Fibroblast of villous mesenchyme (primary cell): ENCODE data around the gene KSR2. TPM values are rescaled to one million over a fixed set of nuclear protein-coding genes. Genes with fewer than 3 reads are reported as not detected.

Experiments
- DNase-seq: peaks from one replicate; pipeline ENCODE4 v3.0.0-alpha.2; 2010; ENCODE audit warnings: low read depth
- H3K4me3 ChIP-seq: 2 replicates; pipeline ENCODE4 v1.5.1; 2011; ENCODE audit warnings: low read depth, mild to moderate bottlenecking, low read length
- total RNA-seq: library from RNA; depleted of rRNA; stranded (reverse); fragments of >200 nt; gene quantifications from 2 replicates; pipeline ENCODE4 v1.2.3, GENCODE V29; 2012
- TF ChIP-seq, protein P1 (sequence below): IDR thresholded peaks from 2 replicates; pipeline ENCODE4 v1.5.1; 2012; ENCODE audit warnings: low read depth, mild to moderate bottlenecking, low read length; ENCODE audit not compliant: insufficient read depth

KSR2 gene
- total RNA-seq, 1 donor = not detected

DNA sequence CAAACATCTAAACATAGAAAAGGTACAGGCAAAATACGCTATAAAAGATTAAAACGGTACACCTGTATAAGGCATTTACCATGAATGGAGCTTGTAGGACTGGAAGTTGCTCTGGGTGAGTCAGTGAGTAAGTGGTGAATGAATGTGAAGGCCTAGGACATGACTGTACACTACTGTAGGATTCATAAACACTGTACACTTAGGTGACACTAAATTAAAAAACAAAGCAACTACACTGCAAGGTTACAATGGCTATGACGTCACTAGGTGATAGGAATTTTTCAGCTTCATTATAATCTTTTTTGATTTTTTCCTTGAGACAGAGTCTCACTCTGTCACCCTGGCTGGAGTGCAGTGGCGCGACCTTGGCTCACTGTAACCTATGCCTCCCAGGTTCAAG is 269.2 kb downstream of the KSR2 start:
- no peak overlapping the region for H3K4me3 ChIP-seq
- no peak for DNase-seq
- TF ChIP-seq, protein P1, sequence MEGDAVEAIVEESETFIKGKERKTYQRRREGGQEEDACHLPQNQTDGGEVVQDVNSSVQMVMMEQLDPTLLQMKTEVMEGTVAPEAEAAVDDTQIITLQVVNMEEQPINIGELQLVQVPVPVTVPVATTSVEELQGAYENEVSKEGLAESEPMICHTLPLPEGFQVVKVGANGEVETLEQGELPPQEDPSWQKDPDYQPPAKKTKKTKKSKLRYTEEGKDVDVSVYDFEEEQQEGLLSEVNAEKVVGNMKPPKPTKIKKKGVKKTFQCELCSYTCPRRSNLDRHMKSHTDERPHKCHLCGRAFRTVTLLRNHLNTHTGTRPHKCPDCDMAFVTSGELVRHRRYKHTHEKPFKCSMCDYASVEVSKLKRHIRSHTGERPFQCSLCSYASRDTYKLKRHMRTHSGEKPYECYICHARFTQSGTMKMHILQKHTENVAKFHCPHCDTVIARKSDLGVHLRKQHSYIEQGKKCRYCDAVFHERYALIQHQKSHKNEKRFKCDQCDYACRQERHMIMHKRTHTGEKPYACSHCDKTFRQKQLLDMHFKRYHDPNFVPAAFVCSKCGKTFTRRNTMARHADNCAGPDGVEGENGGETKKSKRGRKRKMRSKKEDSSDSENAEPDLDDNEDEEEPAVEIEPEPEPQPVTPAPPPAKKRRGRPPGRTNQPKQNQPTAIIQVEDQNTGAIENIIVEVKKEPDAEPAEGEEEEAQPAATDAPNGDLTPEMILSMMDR = no peak

DNA sequence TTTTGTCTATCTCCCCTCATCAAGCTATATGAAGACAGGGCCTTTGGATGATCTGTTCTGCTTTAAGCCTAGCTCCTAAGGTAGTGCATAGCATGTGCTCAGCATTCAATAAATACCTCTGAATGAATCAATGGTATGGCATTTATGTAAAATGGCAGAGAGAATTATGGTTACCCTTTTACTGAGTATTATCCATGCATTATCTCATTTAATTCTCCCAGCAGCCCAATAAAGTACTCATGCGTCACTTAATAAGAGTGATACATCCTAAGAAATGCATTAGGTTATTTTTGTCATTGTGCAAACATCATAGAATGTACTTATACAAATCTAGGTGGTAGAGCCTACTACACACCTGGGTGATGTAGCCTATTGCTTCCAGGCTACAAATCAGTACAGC is 269.7 kb downstream of the KSR2 start:
- DNase-seq = no peak
- H3K4me3 ChIP-seq = no peak overlapping the region
- TF ChIP-seq, protein P1 = no peak

DNA sequence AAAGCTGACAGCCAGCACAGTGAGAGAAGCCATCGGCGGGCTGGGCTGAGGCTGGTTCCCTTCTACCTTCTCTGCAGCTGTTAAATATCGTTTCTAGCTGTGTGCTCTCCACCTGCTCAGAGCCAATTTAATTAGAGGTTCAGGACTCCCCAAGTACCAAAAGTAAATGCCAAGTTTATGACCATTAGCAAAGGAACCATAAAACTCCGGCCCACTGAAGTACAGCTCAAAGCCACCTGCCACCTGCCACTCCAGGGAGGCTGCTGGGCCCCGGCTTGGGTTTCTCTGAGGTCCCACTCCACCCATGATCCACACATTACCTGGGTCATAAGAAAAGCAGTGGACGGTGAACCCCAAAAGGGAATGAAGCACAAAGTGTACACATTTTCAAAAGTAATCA is 272.8 kb downstream of the KSR2 start:
- TF ChIP-seq, protein P1 = no peak
- no peak overlapping the region for H3K4me3 ChIP-seq
- DNase-seq = no peak

DNA sequence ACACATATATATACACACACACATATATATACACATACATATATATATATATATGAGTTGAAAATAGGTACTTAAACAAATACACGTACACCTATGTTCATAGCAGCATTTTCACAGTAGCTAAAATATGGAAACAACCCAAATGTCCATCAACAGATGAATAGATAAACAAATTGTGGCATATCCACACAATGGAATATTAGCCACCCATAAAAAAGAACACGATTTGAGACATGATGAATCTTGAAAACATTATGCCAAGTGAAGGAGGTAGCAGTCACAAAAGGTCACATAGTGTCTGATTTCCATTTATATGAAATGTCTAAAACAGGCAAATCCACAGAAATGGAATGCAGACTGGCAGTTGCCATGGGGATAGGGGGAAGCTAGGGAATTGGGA is 276.3 kb downstream of the KSR2 start:
- TF ChIP-seq, protein P1 = no peak
- DNase-seq = no peak
- H3K4me3 ChIP-seq = no peak overlapping the region

DNA sequence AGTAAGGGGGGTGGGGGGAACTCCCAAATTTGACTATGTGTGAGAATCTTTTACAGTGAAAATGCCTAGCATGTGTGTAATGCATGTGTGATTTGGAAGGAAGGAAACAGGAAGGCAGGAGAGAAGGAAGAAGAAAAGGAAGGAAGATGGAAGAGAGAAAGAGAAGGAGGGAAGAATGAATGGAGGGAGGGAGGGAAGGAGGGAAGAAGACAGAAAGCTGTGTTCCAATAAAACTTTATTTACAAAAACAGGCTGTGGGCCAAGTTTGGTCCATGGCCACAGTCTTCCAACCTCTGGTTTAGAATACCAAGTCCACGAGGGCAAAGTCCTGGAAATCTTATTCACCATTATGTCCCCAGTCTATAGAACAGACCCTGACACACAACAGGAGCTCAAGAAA is 278.9 kb downstream of the KSR2 start:
- TF ChIP-seq, protein P1 = no peak
- DNase-seq = no peak
- no peak overlapping the region for H3K4me3 ChIP-seq

DNA sequence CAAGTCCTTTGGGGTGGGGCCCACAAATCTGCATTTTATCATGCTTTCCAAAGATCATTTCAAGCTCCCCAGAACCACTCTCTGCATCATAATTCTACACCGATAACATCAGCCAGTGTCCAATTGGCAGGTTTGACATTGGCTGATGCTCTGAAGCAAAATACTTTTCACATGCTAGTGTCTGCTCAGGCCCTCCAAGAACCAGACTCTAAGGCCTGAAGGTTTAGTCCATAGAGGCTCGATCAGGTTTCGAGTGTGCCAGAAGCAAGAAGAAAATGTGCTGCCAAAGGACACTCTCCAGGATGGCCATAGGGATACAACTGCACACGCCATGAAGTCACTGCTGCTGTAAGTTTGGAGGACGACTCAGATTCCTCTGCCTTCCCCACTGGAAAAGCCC is 280.3 kb downstream of the KSR2 start:
- TF ChIP-seq, protein P1 = no peak
- H3K4me3 ChIP-seq = no peak overlapping the region
- DNase-seq = no peak

DNA sequence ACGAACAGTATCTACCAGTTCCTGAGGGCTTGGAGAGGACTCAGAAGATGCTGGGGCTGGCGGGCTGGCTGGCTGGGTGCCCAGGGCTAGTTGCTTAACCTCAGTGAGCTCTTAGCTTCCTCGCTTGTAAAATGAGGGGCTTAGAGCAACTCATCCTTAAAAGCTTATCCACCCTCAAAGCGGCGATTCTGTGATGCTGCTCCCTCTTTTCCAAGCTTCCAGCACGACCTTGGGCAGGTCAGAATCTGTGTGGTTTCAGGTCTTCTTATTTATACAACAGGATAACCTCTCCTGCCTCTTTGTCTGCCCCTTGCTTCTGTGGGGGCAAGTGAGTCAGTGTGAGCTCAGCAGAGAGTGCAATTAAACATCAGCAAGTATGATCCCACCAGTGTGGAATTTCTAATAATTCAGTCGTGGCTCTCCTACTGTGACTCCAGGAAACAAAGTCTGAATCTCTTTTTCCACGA is 281.8 kb downstream of the KSR2 start:
- TF ChIP-seq, protein P1 = no peak
- H3K4me3 ChIP-seq = no peak overlapping the region
- peak; percentile 70 for DNase-seq
